BJ (cell line): ENCODE results near the gene GALNT17. TPM values are rescaled to one million over a fixed set of nuclear protein-coding genes. Genes with fewer than 3 reads are reported as not detected.

Source experiments
- CTCF ChIA-PET: fragments of 350-600 bp; formaldehyde crosslinking; extraction: SDS; loops from one replicate; lab custom pipeline; 2021; ENCODE audit warnings: antibody characterized with exemption, inconsistent platforms; lab: Yijun Ruan, JAX
- POLR2A ChIA-PET: fragments of 300-600 bp; sonication (Branson Sonifier 250); formaldehyde crosslinking; extraction: SDS; loops from one replicate; lab custom pipeline; 2021; ENCODE audit warnings: antibody characterized with exemption; lab: Charles Lee
- DNase-seq: peaks from one replicate; pipeline ENCODE4 v3.0.0-alpha.2; 2011; ENCODE audit warnings: low read depth
- H3K27me3 ChIP-seq: 2 replicates; pipeline ENCODE4 v1.6.0; 2011; ENCODE audit warnings: low read length; ENCODE audit not compliant: control insufficient read depth, insufficient read depth
- H3K36me3 ChIP-seq: 2 replicates; pipeline ENCODE4 v1.5.1; 2011; ENCODE audit warnings: low read length; ENCODE audit not compliant: control insufficient read depth, insufficient read depth
- H3K4me3 ChIP-seq: 2 replicates; pipeline ENCODE4 v1.5.1; 2011; ENCODE audit warnings: low read depth, mild to moderate bottlenecking, control low read depth, low read length
- polyA minus RNA-seq: library from RNA; depleted of rRNA, polyadenylated mRNA; stranded (reverse); fragments of >200 nt; gene quantifications from 2 replicates; pipeline ENCODE4 v1.2.3, GENCODE V29; 2011; rRNA and poly(A)+ RNA removed
- polyA plus RNA-seq: library from polyadenylated mRNA; depleted of rRNA; stranded (reverse); fragments of >200 nt; gene quantifications from 2 replicates; pipeline ENCODE4 v1.2.3, GENCODE V29; 2011; rRNA removed
- TF ChIP-seq, protein P1 (sequence below): IDR thresholded peaks from 2 replicates; pipeline ENCODE4 v1.5.1; 2011; ENCODE audit warnings: low read depth, mild to moderate bottlenecking, control low read depth, inconsistent platforms, low read length, moderate library complexity; ENCODE audit not compliant: insufficient read depth

Gene GALNT17
- polyA plus RNA-seq, result not detected in 2 replicates
- polyA minus RNA-seq, result not detected in 2 replicates

GRCh38 chr7:71132127-71132376 is at the start of gene GALNT17:
GALNT17 (plus strand) TSS chr7:71132144.
- TF ChIP-seq, protein P1, sequence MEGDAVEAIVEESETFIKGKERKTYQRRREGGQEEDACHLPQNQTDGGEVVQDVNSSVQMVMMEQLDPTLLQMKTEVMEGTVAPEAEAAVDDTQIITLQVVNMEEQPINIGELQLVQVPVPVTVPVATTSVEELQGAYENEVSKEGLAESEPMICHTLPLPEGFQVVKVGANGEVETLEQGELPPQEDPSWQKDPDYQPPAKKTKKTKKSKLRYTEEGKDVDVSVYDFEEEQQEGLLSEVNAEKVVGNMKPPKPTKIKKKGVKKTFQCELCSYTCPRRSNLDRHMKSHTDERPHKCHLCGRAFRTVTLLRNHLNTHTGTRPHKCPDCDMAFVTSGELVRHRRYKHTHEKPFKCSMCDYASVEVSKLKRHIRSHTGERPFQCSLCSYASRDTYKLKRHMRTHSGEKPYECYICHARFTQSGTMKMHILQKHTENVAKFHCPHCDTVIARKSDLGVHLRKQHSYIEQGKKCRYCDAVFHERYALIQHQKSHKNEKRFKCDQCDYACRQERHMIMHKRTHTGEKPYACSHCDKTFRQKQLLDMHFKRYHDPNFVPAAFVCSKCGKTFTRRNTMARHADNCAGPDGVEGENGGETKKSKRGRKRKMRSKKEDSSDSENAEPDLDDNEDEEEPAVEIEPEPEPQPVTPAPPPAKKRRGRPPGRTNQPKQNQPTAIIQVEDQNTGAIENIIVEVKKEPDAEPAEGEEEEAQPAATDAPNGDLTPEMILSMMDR, result no peak
- no peak for DNase-seq
- Histone ChIP-seq H3K4me3 (no peak within 1 kb of the TSS), H3K36me3 (no peaks in the 10 kb centered on the region), H3K27me3 (no peaks in the 10 kb centered on the region)
- ChIA-PET CTCF (no interaction called here), POLR2A (no interaction called here)

GRCh38 chr7:71095266-71095860 is 36.6 kb upstream of the GALNT17 start:
- Histone ChIP-seq H3K36me3 (no peaks in the 10 kb centered on the region), H3K27me3 (no peaks in the 10 kb centered on the region), H3K4me3 (no peak overlapping the region)
- CTCF ChIA-PET, result no interaction called here
- TF ChIP-seq, protein P1, result no peak
- no peak for DNase-seq
- POLR2A ChIA-PET, result no interaction called here

DNA sequence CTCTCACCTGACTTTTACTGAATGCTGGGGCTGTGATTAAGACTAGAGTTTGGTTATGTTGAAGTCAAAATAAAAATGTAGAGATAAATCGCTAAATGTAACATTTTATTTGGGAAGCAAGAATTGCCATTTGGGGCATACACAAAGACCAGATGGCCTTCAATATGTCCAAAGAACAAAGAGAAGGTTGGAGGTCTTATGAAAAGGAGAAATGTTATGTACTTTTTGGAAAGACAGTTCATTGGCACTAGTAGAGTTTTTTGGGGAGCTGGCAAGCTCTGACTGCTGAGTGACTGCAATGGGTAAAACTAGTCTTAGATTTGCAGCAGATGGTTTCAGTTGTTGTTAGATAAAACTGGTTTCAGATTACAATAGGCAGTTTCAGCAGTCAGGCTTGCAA is 35.6 kb upstream of the GALNT17 start:
- TF ChIP-seq, protein P1, result no peak
- CTCF ChIA-PET, result no interaction called here
- POLR2A ChIA-PET, result no interaction called here

DNA sequence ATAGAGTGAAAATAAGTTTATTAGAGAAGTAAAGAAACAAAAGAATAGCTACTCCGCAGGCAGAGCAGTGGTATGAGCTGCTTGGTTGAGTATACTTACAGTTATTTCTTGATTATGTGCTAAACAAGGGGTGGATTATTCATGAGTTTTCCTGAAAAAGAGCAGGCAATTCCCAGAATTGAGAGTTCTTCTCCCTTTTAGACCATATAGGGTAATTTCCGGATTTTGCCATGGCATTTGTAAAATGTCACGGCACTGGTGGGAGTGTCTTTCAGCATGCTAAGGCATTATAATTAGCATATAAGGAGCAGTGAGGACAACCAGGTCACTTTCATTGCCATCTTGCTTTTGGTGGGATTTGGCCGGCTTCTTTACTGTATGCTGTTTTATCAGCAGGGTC is 25.7 kb upstream of the GALNT17 start:
- ChIA-PET POLR2A (no interaction called here), CTCF (no interaction called here)
- no peaks in the 10 kb centered on the region for H3K36me3 ChIP-seq
- H3K27me3 ChIP-seq, result no peaks in the 10 kb centered on the region
- TF ChIP-seq, protein P1, result no peak
- H3K4me3 ChIP-seq, result no peak overlapping the region
- no peak for DNase-seq

More for the DNA sequence above, 35.6 kb upstream of the GALNT17 start:
- no peak for DNase-seq
- H3K27me3 ChIP-seq, result no peaks in the 10 kb centered on the region
- no peaks in the 10 kb centered on the region for H3K36me3 ChIP-seq
- no peak overlapping the region for H3K4me3 ChIP-seq

DNA sequence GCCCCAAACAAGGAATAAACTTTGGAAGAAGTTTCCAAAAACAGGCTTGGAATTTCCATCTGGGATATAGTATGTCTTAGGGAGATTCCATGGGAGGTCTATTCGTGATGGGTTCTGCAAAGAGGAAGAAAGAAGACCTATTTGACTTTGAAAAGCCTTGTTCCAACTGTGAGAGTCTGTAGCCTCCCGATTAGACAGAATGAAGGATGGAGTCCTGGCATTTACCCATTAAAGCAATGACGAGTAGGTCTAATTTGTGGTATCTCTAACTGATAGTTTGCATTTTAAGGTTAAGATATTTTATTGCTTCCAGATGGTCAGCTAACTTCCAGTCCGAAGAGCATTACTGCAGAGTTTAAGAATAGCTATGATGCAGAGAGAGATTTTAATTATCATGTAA is 19.5 kb upstream of the GALNT17 start:
- DNase-seq, result no peak
- Histone ChIP-seq H3K4me3 (no peak overlapping the region), H3K36me3 (no peaks in the 10 kb centered on the region), H3K27me3 (no peaks in the 10 kb centered on the region)
- TF ChIP-seq, protein P1, result no peak
- ChIA-PET POLR2A (no interaction called here), CTCF (no interaction called here)
